ENCODE data around the gene PDS5A.

GRCh38 chr4:39785083-39785482 is 192.6 kb downstream of the PDS5A start:
- TF ChIP-seq SP2 (tag by site-specific recombination; IDR thresholded peaks at IDR 0.05): no peak
- TF ChIP-seq ZBTB21 (tag by site-specific recombination; IDR thresholded peaks at IDR 0.05): no peak
- TF ChIP-seq REST (tag by site-specific recombination; IDR thresholded peaks at IDR 0.05): no peak
- TF ChIP-seq ZNF311 (tag by site-specific recombination; IDR thresholded peaks at IDR 0.05; ENCODE audit: borderline replicate concordance): no peak
- no peak for TF ChIP-seq CTCF (tag by site-specific recombination; IDR thresholded peaks at IDR 0.05)
